HuH-7.5 (cell line): Measurements from ENCODE around the gene CASP5.
"Not testable (repeated sequence)": the region's sequence is repeated elsewhere in the genome, so short reads cannot be mapped to it uniquely, and the experiment has no call there.

Source experiments
- DNase-seq: peaks from one replicate; pipeline ENCODE4 v3.0.0; 2011; ENCODE audit warnings: low spot score

Gene CASP5

DNA sequence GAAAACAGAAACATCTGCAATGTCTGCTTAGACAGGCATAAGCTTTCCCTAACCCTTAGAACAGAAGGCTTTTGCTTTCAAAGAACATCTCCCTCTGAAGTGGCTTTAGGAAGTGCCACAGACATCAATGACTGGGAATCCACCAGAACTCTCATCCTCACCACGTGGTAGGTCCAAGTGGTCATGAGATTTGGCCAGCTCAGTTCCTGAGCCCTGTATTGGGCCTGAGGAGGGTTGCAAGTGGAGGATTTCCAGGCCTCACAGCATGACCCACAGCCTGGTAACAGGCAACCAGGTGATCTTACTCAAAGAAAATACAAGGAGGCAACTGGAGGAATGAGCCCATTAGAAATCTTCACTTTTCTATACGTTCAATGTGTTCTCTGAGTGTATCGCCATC, 10.4 kb upstream of the CASP5 start:
- DNase-seq, result no peak

DNA sequence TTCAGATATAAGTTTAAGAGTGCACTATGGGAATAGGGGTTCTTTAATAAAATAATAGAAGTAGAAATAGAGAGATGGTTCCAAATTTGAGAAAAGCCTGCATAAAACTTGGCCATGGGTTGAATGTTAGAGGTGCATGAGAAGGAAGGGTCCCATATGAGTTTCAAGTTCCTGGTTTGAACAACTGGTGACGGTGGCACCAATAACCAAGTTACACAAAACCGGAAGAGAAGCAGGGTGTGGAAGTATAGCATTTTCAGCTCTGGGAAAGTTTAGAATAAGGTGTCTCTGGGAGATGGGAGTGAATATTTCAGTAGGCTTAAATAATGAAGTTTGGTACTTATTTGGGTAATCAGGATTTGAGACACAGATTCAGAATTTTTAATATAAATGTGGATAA, 9.5 kb upstream of the CASP5 start:
- no peak for DNase-seq

GRCh38 chr11:105027678-105028077, 4.7 kb upstream of the CASP5 start:
- DNase-seq, result no peak

GRCh38 chr11:105024394-105024793, 1.4 kb upstream of the CASP5 start:
- no peak for DNase-seq

DNA sequence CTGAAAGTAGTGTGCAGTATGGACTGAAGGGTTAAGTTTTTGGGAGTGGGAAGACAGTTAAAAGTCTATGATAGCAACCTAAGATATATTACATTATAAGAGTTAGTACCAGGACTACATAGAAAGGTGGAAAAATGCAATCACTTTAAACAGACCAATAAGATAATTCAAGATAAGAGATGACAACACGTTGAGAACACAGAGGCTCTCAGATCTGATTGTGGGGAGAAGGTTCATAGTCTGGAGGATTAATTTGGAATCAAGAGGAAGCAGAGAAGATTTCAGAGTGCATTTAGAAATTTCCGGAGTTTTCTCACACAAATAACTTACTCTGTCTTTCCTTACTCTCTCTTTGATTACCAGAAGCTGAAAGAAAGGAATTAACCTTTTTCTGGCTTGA, 441 bp downstream of the CASP5 start:
- no peak for DNase-seq

- no peak for DNase-seq
Measured at GRCh38 chr11:105007463-105007862, 15.5 kb downstream of the CASP5 start.

GRCh38 chr11:105005451-105005845, 17.5 kb downstream of the CASP5 start:
- DNase-seq, result no peak

GRCh38 chr11:105004021-105004420, 18.9 kb downstream of the CASP5 start:
- no peak for DNase-seq

DNA sequence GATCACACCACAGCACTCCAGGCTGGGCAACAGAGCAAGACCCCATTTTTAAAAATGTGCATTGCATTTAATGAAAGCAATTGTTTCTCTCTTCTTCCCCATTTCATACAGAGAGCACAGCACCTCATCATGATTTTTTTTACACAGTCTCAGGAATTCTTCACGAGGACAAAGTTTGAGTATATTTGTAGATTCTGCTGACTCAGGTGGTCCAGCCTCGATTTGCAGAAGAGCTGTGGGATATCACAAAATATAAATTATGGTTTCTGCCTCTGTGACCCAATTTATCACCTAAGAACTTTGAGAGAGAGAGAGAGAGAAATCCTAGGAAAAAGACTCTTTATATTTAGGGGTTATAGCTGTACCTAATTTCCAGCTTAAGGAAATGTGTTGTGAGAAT, 19.8 kb downstream of the CASP5 start:
- no peak for DNase-seq

- no peak for DNase-seq
Measured at GRCh38 chr11:105000797-105001196, 22.2 kb downstream of the CASP5 start.

DNA sequence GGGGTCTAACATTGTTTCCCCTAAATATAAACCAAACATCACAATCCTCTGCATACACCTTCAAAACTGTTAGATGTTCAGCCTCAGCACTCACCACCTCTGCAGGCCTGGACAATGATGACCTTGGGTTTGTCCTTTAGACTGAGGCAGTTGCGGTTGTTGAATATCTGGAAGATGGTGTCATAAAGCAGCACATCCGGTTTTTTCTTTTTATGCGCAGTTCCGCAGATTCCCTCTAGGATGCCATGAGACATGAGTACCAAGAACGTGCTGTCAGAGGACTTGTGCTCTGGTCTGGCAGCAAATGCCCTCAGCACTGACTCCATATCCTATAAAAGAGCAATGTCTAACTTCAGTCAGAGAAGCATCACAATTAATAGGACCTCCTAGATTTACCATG, 22.8 kb downstream of the CASP5 start:
- no peak for DNase-seq

- DNase-seq, result no peak
Measured at GRCh38 chr11:104999721-105000120, 23.2 kb downstream of the CASP5 start.

- DNase-seq, result no peak
Measured at GRCh38 chr11:104997288-104997687, 25.7 kb downstream of the CASP5 start.

DNA sequence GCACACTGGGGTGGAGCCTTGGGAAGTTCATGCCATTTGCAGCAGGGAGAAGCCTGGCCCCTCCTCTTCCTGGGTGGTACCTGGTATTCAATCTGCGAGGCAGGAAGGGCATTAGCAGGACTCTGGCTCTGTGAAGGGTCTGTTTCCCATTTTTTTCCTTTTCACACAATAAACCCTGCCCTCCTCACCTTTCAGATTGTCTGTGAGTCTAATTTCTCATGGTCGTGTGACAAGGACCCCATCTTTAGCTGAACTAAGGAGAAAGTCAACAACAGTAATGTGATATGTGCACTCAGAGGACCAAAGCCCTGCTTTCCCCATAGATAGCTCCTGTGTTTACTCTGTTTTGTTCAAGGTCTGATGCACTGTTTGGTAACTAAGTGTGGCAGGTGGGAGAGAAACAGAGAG, 28.0 kb downstream of the CASP5 start:
- DNase-seq, result no peak

DNA sequence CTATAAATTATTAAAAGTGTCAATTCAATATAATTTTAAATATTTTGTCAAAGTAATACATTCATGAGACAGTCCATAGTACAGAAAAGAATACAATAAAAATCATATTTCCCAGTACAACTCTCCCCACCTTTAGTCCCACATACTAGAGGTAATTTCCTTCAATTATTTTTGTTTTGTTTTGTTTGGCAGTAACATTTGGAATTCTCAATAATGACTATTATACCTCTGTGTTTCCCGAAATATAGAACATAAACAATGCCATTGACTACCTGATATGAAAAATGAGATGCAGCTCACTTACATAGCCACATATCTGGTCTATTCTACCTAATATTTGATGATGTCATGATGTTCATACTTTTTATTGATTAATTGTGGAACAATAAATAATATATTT, 30.2 kb downstream of the CASP5 start:
- no peak for DNase-seq

DNA sequence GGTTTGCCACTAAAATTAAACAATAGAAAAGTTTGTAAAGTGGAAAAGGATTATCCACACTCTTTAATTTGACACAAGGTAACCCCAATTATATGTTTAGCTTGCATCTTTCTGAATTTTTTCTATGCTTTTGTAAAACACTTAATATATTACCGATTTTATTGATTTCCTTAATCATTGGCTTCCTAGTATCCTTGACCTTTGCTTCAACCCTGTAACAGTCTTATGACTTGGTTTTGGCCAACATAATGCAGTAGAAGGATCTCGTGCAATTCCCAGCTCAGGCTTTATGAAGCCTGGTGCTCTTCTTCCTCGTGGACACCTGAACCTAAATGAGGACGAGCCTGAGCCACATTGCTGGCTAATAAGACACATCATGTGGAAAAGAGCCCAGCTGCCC, 31.0 kb downstream of the CASP5 start:
- DNase-seq, result no peak

- no peak for DNase-seq
Measured at GRCh38 chr11:104984808-104985207, 38.2 kb downstream of the CASP5 start.

DNA sequence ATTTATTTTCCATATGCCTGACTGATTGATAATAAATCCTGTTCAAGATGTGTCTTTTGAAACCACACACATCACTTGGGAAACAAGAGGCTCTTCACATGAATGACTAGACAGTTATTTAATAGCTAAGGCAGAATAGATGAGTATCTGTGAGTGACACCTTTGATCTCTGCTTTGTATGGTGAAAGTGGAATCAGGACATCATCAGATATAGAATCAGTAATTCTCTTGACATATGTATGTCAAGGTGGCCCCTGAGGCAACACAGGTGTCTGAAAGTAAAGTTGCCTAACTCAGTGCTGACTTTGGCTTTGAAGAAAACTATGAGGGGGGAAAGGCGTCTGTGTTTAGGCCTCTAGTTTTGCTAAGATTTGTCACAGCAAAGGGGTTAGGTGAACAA, 43.1 kb downstream of the CASP5 start:
- DNase-seq, result no peak

GRCh38 chr11:104973616-104974015, 49.4 kb downstream of the CASP5 start:
- DNase-seq, result no peak

- DNase-seq, result not testable (repeated sequence)
Measured at GRCh38 chr11:104972924-104973323, 50.0 kb downstream of the CASP5 start.

DNA sequence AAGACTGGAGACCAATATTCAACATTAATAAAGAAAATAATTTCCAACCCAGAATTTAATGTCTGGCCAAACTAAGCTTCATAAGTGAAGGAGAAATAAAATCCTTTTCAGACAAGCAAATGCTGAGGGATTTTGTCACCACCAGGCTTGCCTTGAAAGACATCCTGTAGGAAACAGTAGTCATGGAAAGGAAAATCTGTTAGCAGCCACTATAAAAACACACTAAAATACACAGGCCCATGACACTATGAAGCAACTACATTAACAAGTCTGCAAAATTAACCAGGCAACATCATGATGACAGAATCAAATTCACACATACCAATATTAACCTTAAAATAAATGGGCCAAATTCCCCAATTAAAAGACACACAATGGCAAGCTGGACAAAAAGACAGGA, 52.2 kb downstream of the CASP5 start:
- no peak for DNase-seq

DNA sequence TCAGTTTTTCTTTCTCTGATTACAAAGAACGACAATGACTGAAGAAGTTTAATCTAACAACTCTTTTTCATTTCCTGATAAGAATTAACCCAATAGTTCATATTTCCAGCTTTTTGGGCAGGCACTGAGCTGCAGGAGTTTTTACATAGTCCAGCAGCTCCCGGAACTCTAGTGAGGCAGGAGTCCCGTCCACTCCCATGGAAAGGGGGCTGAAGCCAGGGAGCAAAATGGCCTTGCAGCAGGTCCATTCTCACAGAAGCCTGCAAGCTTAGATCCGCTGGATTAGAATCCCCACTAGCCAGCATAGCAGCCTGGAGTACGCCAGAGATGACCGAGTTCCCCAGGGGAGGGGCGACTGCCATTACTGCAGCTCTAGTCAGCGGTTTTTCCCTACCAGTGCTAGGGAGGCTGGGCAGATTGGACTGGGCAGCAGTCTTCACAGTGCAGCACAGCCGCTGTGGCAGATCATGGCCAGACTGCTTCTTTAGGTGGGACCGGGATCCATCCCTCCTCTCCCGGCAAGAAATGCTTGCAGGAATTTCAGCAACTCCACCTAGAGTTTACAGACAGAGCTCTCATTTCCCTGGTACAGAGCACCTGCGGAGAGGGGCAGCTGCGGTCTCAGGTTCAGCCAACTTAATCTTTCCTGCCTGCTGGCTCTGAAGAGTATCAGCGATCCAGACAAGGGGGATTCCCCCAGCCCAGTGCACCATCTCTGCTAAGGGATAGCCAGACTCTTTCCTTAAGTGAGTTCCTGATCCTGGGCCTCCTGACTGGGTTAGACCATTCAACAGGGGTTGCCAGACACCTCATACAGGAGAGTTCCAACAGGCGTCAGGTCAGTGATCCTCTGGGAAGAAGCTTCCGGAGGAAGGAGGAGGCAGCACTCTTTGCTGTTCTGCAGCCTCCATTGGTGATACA, 53.9 kb downstream of the CASP5 start:
- DNase-seq, result no peak

DNA sequence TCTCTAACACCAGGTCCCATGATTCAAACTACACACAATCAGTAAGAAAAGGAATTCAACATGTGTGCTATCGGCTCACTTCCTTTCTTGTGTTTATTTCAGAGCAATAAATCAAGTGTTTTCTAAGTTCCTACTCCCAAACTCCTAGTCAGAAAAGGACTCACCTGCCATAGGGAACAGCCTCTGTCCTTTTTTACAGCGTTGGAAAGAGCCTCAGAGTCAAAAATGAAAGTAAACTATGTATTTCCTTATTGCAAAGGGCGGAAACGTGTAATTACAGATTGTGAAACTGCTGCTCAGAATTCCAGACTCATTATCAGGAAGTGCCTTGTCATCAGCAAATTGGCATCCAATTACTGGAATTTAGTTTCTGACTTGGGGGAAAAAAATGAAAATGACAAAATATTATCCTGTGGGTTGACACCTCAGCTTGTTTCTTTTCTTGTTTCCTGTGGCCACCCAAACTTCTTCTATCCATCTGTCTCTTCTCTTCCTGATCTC, 54.6 kb downstream of the CASP5 start, which contains the start of gene CASP4:
Gene CASP4 (minus strand): TSS at position 220 of the 501 bp plus-strand sequence. CDS start 49 bp downstream, at position 171.
- no peak for DNase-seq
